HEK293 (cell line): ENCODE data around the gene AP5Z1.

Source experiments
- ATF2 ChIP-seq: fragments of 450-650 bp; formaldehyde crosslinking; IDR thresholded peaks from 2 replicates; pipeline ENCODE4 v1.5.1; 2016; ENCODE audit warnings: missing biosample characterization, missing genetic modification characterization, low read depth
- CTCF ChIP-seq: fragments of 450-650 bp; formaldehyde crosslinking; IDR thresholded peaks from 2 replicates; pipeline ENCODE4 v1.5.1; 2016; ENCODE audit warnings: missing biosample characterization, missing genetic modification characterization
- IKZF3 ChIP-seq: fragments of 450-650 bp; IDR thresholded peaks from 2 replicates; pipeline ENCODE4 v1.5.0; 2018; ENCODE audit warnings: missing biosample characterization, mild to moderate bottlenecking, missing genetic modification characterization, moderate library complexity
- REPIN1 ChIP-seq: fragments of 450-650 bp; formaldehyde crosslinking; IDR thresholded peaks from 2 replicates; pipeline ENCODE4 v1.5.1; 2017; ENCODE audit warnings: missing biosample characterization, missing genetic modification characterization, low read depth
- REST ChIP-seq: fragments of 450-650 bp; formaldehyde crosslinking; IDR thresholded peaks from 2 replicates; pipeline ENCODE4 v1.5.1; 2016; ENCODE audit warnings: missing biosample characterization, missing genetic modification characterization
- SP2 ChIP-seq: fragments of 450-650 bp; formaldehyde crosslinking; IDR thresholded peaks from 2 replicates; pipeline ENCODE4 v1.5.1; 2016; ENCODE audit warnings: missing biosample characterization, missing genetic modification characterization
- TCF7L2 ChIP-seq: IDR thresholded peaks from 2 replicates; pipeline ENCODE4 v1.6.1; 2011; ENCODE audit warnings: low read depth, mild to moderate bottlenecking, inconsistent platforms, low read length, moderate library complexity, borderline replicate concordance
- YY1 ChIP-seq: fragments of 450-650 bp; formaldehyde crosslinking; IDR thresholded peaks from 2 replicates; pipeline ENCODE4 v1.5.1; 2018; ENCODE audit warnings: missing biosample characterization, missing genetic modification characterization
- ZBTB20 ChIP-seq: fragments of 450-650 bp; formaldehyde crosslinking; IDR thresholded peaks from 2 replicates; pipeline ENCODE4 v1.5.1; 2016; ENCODE audit warnings: missing biosample characterization, missing genetic modification characterization
- ZBTB7A ChIP-seq: fragments of 450-650 bp; formaldehyde crosslinking; IDR thresholded peaks from 2 replicates; pipeline ENCODE4 v1.5.1; 2016; ENCODE audit warnings: low read depth, missing biosample characterization, missing genetic modification characterization
- ZEB2 ChIP-seq: fragments of 450-650 bp; formaldehyde crosslinking; IDR thresholded peaks from 2 replicates; pipeline ENCODE4 v1.5.1; 2016; ENCODE audit warnings: missing biosample characterization, missing genetic modification characterization
- ZNF138 ChIP-seq: fragments of 450-650 bp; formaldehyde crosslinking; IDR thresholded peaks from 2 replicates; pipeline ENCODE4 v1.5.1; 2016; ENCODE audit warnings: missing biosample characterization, missing genetic modification characterization, borderline replicate concordance
- ZNF248 ChIP-seq: fragments of 450-650 bp; formaldehyde crosslinking; IDR thresholded peaks from 2 replicates; pipeline ENCODE4 v1.5.1; 2017; ENCODE audit warnings: missing biosample characterization, missing genetic modification characterization

- TF ChIP-seq ZBTB20 (tag by site-specific recombination) (no peak), SP2 (tag by site-specific recombination) (no peak), ZNF248 (tag by site-specific recombination) (no peak), CTCF (tag by site-specific recombination) (no peak), YY1 (tag by site-specific recombination) (no peak), IKZF3 (no peak), REST (no peak), REPIN1 (tag by site-specific recombination) (no peak), ZEB2 (tag by site-specific recombination) (no peak), TCF7L2 (no peak), ZNF138 (tag by site-specific recombination) (no peak), ZBTB7A (tag by site-specific recombination) (no peak), ATF2 (tag by site-specific recombination) (no peak)
Measured at GRCh38 chr7:4837041-4837802, 61.8 kb downstream of the AP5Z1 start.
